ENCODE data around the gene ITGBL1.
A peak's percentile ranks its signal among the peaks of the same experiment; 100 is the strongest.

ITGBL1 gene

GRCh38 chr13:101746513-101746912, 294.0 kb downstream of the ITGBL1 start:
- Histone ChIP-seq H3K4me2 (no peak overlapping the region), H3K27me3 (no peaks in the 10 kb centered on the region)

GRCh38 chr13:101747039-101747438, 294.6 kb downstream of the ITGBL1 start:
- Histone ChIP-seq H3K27me3 (no peaks in the 10 kb centered on the region), H3K4me3 (no peak overlapping the region), H3K4me1 (peaks cover 0 to 23% (median 2%) of the 10 kb centered on the region in 10 experiments; a peak in 8 of 20 replicates), H3K4me2 (no peak overlapping the region), H4K20me1 (no peaks in the 10 kb centered on the region), H3K36me3 (no peaks in the 10 kb centered on the region), H3K27ac (no peak overlapping the region), H3K9me3 (replicated peaks in 1 of 11) (no peaks in the 10 kb centered on the region), H3K9ac (no peak overlapping the region)
- no peak for TF ChIP-seq Cebpa-rat (IDR thresholded peaks at IDR 0.05)

More at GRCh38 chr13:101746513-101746912, 294.0 kb downstream of the ITGBL1 start:
- Histone ChIP-seq H3K9me3 (replicated peaks in 1 of 11) (no peaks in the 10 kb centered on the region), H3K9ac (no peak overlapping the region), H3K4me1 (peaks cover 0 to 18% (median 2%) of the 10 kb centered on the region in 10 experiments; a peak in 8 of 20 replicates), H4K20me1 (no peaks in the 10 kb centered on the region), H3K27ac (no peak overlapping the region), H3K36me3 (no peaks in the 10 kb centered on the region), H3K4me3 (no peak overlapping the region)
- no peak for TF ChIP-seq Cebpa-rat (IDR thresholded peaks at IDR 0.05)

- peak in 2 of 11 experiments; percentile 23 to 31; a peak in 1 of 22 replicates for TF ChIP-seq Cebpa-rat (IDR thresholded peaks at IDR 0.05)
Observed at GRCh38 chr13:101749584-101749983, 297.1 kb downstream of the ITGBL1 start.

GRCh38 chr13:101751488-101751887, 299.0 kb downstream of the ITGBL1 start:
- peak overlapping the region in 4 of 11 experiments; percentile 33 to 62 (median 60); a peak in 7 of 22 replicates for H3K4me2 ChIP-seq
- no peaks in the 10 kb centered on the region for H3K9me3 ChIP-seq (replicated peaks in 1 of 11)
- TF ChIP-seq Cebpa-rat (IDR thresholded peaks at IDR 0.05): peak in 1 of 11 experiments; percentile 58; a peak in 2 of 22 replicates
- peak overlapping the region in 1 of 10 experiments; percentile 5; a peak in 1 of 20 replicates for H3K4me3 ChIP-seq
- peak overlapping the region in 4 of 11 experiments; percentile 10 to 80 (median 72); a peak in 7 of 22 replicates for H3K27ac ChIP-seq
- H3K4me1 ChIP-seq: peaks cover 0 to 45% (median 2%) of the 10 kb centered on the region in 10 experiments; a peak in 8 of 20 replicates
- H3K27me3 ChIP-seq: no peaks in the 10 kb centered on the region
- H3K9ac ChIP-seq: peak overlapping the region in 3 of 11 experiments; percentile 19 to 55 (median 49); a peak in 3 of 22 replicates
- no peaks in the 10 kb centered on the region for H4K20me1 ChIP-seq
- no peaks in the 10 kb centered on the region for H3K36me3 ChIP-seq

More at GRCh38 chr13:101749584-101749983, 297.1 kb downstream of the ITGBL1 start:
- H3K27me3 ChIP-seq: no peaks in the 10 kb centered on the region
- H3K4me1 ChIP-seq: peaks cover 0 to 31% (median 2%) of the 10 kb centered on the region in 10 experiments; a peak in 8 of 20 replicates
- no peaks in the 10 kb centered on the region for H3K9me3 ChIP-seq (replicated peaks in 1 of 11)
- no peak overlapping the region; a peak in 1 of 22 replicates for H3K27ac ChIP-seq
- H3K4me2 ChIP-seq: peak overlapping the region in 1 of 11 experiments; percentile 23; a peak in 1 of 22 replicates
- H3K36me3 ChIP-seq: no peaks in the 10 kb centered on the region
- H3K4me3 ChIP-seq: no peak overlapping the region
- no peak overlapping the region for H3K9ac ChIP-seq
- no peaks in the 10 kb centered on the region for H4K20me1 ChIP-seq

GRCh38 chr13:101752432-101752831, 300.0 kb downstream of the ITGBL1 start:
- Histone ChIP-seq H4K20me1 (no peaks in the 10 kb centered on the region), H3K4me3 (no peak overlapping the region), H3K9ac (no peak overlapping the region), H3K27me3 (no peaks in the 10 kb centered on the region), H3K9me3 (replicated peaks in 1 of 11) (no peaks in the 10 kb centered on the region), H3K4me1 (peaks cover 0 to 47% (median 2%) of the 10 kb centered on the region in 10 experiments; a peak in 8 of 20 replicates), H3K4me2 (peak overlapping the region in 2 of 11 experiments; percentile 38 to 52; a peak in 3 of 22 replicates), H3K36me3 (no peaks in the 10 kb centered on the region), H3K27ac (peak overlapping the region in 2 of 11 experiments; percentile 37 to 77; a peak in 3 of 22 replicates)
- no peak for TF ChIP-seq Cebpa-rat (IDR thresholded peaks at IDR 0.05)

GRCh38 chr13:101755228-101755887, 302.9 kb downstream of the ITGBL1 start:
- Histone ChIP-seq H3K4me1 (peaks cover 0 to 40% (median 2%) of the 10 kb centered on the region in 10 experiments; a peak in 8 of 20 replicates), H4K20me1 (no peaks in the 10 kb centered on the region), H3K36me3 (no peaks in the 10 kb centered on the region), H3K27ac (no peak overlapping the region), H3K9ac (no peak overlapping the region), H3K4me2 (peak overlapping the region in 2 of 11 experiments; percentile 17 to 30; a peak in 1 of 22 replicates), H3K9me3 (replicated peaks in 1 of 11) (no peaks in the 10 kb centered on the region), H3K27me3 (no peaks in the 10 kb centered on the region), H3K4me3 (no peak overlapping the region)
- no peak for TF ChIP-seq Cebpa-rat (IDR thresholded peaks at IDR 0.05)

GRCh38 chr13:101757446-101758039, 305.1 kb downstream of the ITGBL1 start:
- H4K20me1 ChIP-seq: no peaks in the 10 kb centered on the region
- no peaks in the 10 kb centered on the region for H3K27me3 ChIP-seq
- no peak overlapping the region for H3K9ac ChIP-seq
- H3K9me3 ChIP-seq (replicated peaks in 1 of 11): no peaks in the 10 kb centered on the region
- H3K27ac ChIP-seq: no peak overlapping the region
- no peak for TF ChIP-seq Cebpa-rat (IDR thresholded peaks at IDR 0.05)
- H3K4me2 ChIP-seq: no peak overlapping the region
- no peak overlapping the region for H3K4me3 ChIP-seq
- no peaks in the 10 kb centered on the region for H3K36me3 ChIP-seq
- peaks cover 0 to 19% (median 0%) of the 10 kb centered on the region in 10 experiments; a peak in 4 of 20 replicates for H3K4me1 ChIP-seq

- Histone ChIP-seq H3K9me3 (replicated peaks in 1 of 11) (no peaks in the 10 kb centered on the region), H3K27ac (no peak overlapping the region), H3K27me3 (no peaks in the 10 kb centered on the region), H3K4me1 (no peaks in the 10 kb centered on the region), H4K20me1 (no peaks in the 10 kb centered on the region), H3K4me3 (no peak overlapping the region), H3K9ac (no peak overlapping the region), H3K4me2 (no peak overlapping the region), H3K36me3 (no peaks in the 10 kb centered on the region)
- no peak for TF ChIP-seq Cebpa-rat (IDR thresholded peaks at IDR 0.05)
Observed at GRCh38 chr13:101763191-101763590, 310.7 kb downstream of the ITGBL1 start.
